ENCODE measurements around the gene ADAP2.
"Not testable (repeated sequence)": the region's sequence is repeated elsewhere in the genome, so short reads cannot be mapped to it uniquely, and the experiment has no call there.

The ADAP2 gene

DNA sequence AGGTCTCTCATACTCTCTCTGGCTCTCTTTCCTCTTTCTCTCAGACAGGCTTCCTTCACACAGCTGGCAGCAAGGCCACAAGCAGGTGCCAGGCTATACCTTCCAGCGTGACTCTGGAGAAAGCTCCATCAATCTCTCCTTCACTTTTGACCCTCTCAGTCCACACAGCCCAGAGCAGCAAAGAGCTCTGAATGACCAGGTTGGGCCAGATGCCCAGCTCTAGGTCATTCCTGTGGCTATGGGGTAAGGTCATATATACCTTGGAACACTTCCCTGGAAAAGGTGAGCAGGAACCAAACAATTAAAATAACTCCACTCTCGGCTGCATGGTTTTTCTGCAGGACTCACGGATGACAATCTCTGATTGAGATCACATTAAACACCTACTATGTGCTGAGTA, 8.8 kb downstream of the ADAP2 start:
- no peak for DNase-seq

DNA sequence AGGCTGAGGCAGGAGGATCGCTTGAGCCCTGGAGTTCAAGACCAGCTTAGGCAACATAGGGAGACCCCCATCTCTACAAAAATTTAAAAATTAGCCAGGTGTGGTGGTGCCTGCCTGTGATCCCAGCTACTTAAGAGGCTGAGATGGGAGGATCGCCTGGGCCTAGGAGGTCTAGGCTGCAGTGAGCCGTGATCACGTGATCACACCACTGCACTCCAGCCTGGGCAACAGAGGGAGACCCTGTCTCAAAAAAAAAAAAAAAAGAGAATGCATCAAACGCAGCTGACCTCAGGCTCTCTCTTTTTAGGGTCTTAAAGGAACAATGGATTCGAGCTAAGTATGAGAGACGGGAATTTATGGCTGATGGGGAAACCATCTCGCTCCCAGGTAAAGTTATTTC, 9.8 kb downstream of the ADAP2 start:
- DNase-seq: not testable (repeated sequence)

GRCh38 chr17:30933966-30934365, 12.2 kb downstream of the ADAP2 start:
- no peak for DNase-seq

GRCh38 chr17:30939051-30939689, 17.4 kb downstream of the ADAP2 start:
- DNase-seq: peak in 1 of 2 donors; percentile 34

GRCh38 chr17:30942308-30943079, 20.7 kb downstream of the ADAP2 start:
- DNase-seq: no peak

DNA sequence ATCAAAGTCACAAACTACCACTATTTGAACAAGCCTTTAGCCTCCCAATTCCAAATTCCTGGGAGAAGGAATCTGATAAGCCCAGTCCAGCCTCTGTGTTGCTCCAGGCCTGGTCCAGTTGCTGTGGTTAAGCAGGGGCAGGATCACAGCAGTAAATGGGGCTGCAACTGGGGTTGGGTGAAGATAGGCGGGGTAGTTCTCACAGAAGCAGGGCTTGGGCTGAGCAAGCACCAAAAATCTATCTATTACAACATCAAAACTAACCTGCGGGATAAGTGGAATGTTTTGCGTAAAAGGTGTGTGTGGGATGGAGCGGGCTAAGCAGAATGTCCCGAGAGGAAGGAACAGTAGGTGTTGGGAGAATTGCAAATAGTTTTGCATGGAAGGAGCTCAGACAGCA, 26.1 kb downstream of the ADAP2 start:
- DNase-seq: no peak

GRCh38 chr17:30950189-30950588, 28.4 kb downstream of the ADAP2 start:
- DNase-seq: no peak

GRCh38 chr17:30950669-30951399, 29.1 kb downstream of the ADAP2 start:
- DNase-seq: peak; percentile 88 to 92

DNA sequence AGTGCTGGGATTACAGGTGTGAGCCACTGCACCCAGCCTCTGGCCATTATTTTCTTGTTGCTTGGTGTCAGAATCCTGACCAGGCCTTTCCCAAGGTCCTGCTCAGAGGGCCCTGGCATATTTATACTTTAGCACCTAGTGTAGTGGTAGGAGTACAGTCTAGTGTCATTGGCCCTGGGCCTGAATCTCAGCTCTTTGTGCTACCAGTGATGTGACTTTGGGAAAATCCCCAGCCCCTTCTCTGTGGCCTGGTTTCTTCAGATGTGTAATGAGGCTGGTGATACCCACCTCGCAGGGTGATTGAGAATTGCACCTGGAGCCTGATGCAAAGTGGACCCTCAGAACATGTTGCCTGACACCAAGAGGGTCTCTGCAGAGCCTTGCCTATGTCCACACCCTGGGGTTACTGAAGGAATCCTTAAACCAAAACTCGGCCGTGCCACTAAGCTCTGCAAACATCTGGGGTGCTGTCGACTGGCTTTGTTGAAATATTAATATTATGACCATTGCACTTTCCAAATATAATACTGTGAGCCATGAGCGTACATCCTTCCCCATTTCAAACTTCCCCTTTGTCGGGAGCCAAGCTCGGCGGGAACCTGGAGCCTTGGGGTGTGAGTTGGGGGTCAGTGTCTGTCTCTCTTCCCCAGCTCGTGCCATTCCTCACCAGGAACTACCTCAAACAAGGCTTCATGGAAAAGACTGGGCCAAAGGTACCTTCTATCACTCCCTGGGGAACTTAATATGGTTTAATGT, 31.1 kb downstream of the ADAP2 start:
- DNase-seq: peak; percentile 88 to 90

GRCh38 chr17:30954046-30954830, 32.5 kb downstream of the ADAP2 start:
- DNase-seq: peak; percentile 88

DNA sequence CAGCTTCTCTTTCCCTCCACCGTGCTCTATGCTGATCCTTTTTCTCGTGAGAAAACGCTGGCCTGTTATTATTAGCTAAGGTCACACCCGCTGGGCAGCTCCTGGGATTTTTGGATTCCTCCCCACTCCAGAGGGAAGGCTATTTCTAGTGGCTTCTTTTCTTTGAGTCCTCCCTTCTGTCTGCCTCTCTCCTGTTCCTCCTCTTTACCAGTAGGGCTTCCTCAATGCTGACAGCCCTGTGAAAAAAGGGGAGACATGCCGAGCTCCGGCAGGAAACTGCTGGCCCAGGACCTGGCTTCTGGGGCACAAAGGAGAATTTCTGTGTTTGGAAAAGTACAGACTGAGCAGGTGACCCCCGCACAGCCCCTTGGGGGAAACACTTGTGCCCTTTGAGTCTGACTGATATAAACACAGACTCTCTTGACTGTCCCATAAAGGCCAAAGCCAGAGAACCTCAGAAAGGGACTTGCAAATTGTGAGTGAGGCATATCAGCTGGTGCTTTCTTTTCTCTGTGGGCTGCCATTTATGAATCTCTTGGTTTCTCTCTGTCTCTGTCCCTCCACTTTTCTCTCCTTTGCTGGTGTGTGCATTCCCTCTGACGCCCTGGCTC, 35.1 kb downstream of the ADAP2 start:
- DNase-seq: no peak

DNA sequence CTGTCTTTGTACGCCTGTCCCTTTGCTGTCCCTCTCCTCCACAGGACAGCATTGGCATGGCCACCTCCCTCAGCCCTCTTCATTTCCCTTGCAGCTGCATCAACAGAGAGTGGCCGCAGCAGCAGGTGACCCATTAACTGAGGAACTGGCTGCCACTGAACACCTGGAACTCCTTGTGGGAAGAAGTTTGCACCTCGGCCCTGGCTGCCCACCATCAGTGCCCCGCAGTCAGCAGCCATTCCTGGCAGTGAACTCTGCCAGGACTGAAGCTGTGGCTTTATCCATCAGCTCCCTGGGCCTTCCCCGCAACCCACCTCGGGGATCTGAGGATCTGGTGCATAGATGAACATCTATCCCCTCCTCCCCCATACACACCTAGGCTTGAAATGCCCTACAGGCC, 36.0 kb downstream of the ADAP2 start:
- DNase-seq: no peak

DNA sequence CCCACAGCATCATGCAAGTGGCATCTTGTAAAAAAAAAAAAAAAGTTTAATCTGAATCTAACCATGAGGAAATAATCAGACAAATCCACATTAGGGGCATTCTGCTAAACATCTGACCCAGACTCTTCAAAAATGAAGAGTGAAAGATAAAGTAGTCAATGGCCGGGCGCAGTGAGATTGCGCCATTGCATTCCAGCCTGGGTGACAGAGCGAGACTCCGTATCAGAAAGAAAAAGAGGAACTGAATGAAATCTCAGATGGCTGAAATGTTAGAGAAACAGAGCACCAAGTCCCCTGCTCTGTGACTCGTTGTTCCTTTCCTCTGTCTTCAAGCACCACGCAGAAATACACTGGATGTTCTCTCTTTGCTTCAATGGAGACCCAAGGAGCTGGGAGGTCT, 36.4 kb downstream of the ADAP2 start:
- peak; percentile 78 to 81 for DNase-seq

GRCh38 chr17:30961209-30962188, 39.8 kb downstream of the ADAP2 start:
- DNase-seq: peak; percentile 51 to 59

- DNase-seq: peak; percentile 30 to 39
Observed at GRCh38 chr17:30964312-30964711, 42.6 kb downstream of the ADAP2 start.

DNA sequence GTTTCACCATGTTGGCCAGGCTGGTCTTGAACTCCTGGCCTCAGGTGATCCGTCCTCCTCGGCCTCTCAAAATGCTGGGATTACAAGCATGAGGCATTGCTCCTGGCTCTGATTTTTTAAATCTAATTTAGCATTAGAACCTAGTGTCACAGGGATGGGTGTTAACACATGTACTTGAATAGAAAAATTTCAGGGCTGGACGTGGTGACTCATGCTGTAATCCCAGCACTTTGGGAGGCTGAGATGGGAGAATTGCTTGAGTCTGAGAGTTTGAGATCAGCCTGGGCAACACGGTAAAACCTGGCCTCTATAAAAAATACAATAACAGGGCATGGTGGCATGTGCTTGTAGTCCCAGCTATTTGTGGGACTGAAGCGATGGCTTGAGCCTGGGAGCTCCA, 43.1 kb downstream of the ADAP2 start:
- no peak for DNase-seq

GRCh38 chr17:30965686-30966085, 43.9 kb downstream of the ADAP2 start:
- peak; percentile 68 to 77 for DNase-seq

DNA sequence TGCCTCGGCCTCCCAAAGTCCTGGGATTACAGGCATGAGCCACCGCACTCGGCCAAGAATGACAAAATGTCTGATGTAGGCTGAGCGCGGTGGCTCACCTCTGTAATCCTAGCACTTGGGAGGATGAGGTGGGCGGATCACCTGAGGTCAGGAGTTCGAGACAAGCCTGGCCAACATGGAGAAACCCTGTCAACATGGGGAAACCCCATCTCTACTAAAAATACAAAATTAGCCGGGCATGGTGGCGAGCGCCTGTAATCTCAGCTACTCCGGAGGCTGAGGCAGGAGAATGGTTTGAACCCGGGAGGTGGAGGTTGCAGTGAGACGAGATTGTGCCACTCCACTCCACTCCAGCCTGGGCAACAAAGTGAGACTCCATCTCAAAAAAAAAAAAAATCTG, 46.2 kb downstream of the ADAP2 start:
- DNase-seq: not testable (repeated sequence)

GRCh38 chr17:30969989-30970830, 48.5 kb downstream of the ADAP2 start:
- DNase-seq: peak in 1 of 2 donors; percentile 40
